ENCODE results near the gene LRRC71. TPM values are rescaled to one million over a fixed set of nuclear protein-coding genes. Genes with fewer than 3 reads are reported as not detected.

LRRC71 gene
- polyA plus RNA-seq, 3 donors, result not detected

DNA sequence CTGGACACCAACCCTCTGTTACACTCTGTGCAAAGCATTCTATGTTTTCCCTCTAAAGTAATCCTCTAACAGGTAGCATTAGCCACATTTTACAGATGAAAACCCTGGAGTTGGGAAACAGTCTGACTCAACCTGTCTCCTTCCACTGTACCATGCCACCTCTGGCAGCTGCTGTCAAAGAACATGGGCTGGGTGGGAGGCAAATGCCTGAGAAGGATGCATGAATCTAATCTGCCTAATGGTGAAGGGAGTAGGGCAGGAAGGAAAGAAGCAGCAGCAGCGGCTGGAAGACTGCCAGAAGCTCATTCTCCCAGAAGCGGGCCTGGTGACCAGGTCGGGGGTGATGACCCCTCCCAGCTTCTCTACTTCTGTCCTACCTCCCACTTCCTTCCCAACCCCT lies 21.7 kb downstream of the LRRC71 start:
- H3K36me3 Mint-ChIP-seq, result peaks cover 97 to 100% of the 10 kb centered on the region in 2 donors
- Histone ChIP-seq H3K79me2 (ENCODE audit: insufficient read depth, low read length) (no peaks in the 10 kb centered on the region), H3K9me3 (replicated peaks in 1 of 2; ENCODE audit: control insufficient read depth in 1 of 2, insufficient read depth in 1 of 2, low read length in 2 of 2) (no peaks in the 10 kb centered on the region), H2AFZ (ENCODE audit: insufficient read depth, low read depth, low read length, poor library complexity, severe bottlenecking) (no peak overlapping the region), H3K4me1 (ENCODE audit: control insufficient read depth in 1 of 2, insufficient read depth in 2 of 2, low read length in 2 of 2) (no peaks in the 10 kb centered on the region), H3K4me2 (replicated peaks; ENCODE audit: extremely low read depth, low read length, poor library complexity, severe bottlenecking) (no peak overlapping the region), H4K20me1 (ENCODE audit: insufficient read depth, low read length) (peaks cover 33% of the 10 kb centered on the region), H3K9ac (ENCODE audit: insufficient read depth, low read length, poor library complexity, severe bottlenecking) (no peak overlapping the region), H3K27me3 (ENCODE audit: control insufficient read depth in 2 of 2, insufficient read depth in 2 of 2, low read length in 2 of 2) (no peaks in the 10 kb centered on the region), H3K4me3 (replicated peaks in 1 of 3; ENCODE audit: low read depth in 2 of 3, low read length in 3 of 3) (no peak overlapping the region), H3K36me3 (replicated peaks in 1 of 2; ENCODE audit: control insufficient read depth in 1 of 2, insufficient read depth in 2 of 2, low read length in 2 of 2) (peaks cover 99 to 100% of the 10 kb centered on the region in 2 donors), H3K27ac (ENCODE audit: low read depth in 1 of 2, low read length in 2 of 2) (no peak overlapping the region)
- H3K4me3 Mint-ChIP-seq, result no peak overlapping the region
- no peaks in the 10 kb centered on the region for H3K9me3 Mint-ChIP-seq
- DNase-seq, result no peak
- H3K4me1 Mint-ChIP-seq, result no peaks in the 10 kb centered on the region
- WGBS (ENCODE audit: insufficient coverage), result 100% methylated on average over 1 of the region's 3 CpGs
- TF ChIP-seq, protein P1, sequence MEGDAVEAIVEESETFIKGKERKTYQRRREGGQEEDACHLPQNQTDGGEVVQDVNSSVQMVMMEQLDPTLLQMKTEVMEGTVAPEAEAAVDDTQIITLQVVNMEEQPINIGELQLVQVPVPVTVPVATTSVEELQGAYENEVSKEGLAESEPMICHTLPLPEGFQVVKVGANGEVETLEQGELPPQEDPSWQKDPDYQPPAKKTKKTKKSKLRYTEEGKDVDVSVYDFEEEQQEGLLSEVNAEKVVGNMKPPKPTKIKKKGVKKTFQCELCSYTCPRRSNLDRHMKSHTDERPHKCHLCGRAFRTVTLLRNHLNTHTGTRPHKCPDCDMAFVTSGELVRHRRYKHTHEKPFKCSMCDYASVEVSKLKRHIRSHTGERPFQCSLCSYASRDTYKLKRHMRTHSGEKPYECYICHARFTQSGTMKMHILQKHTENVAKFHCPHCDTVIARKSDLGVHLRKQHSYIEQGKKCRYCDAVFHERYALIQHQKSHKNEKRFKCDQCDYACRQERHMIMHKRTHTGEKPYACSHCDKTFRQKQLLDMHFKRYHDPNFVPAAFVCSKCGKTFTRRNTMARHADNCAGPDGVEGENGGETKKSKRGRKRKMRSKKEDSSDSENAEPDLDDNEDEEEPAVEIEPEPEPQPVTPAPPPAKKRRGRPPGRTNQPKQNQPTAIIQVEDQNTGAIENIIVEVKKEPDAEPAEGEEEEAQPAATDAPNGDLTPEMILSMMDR (IDR thresholded peaks at IDR 0.05), result no peak
- H3K27me3 Mint-ChIP-seq (ENCODE audit: low read depth in 3 of 3), result peaks cover 0 to 2% (median 0%) of the 10 kb centered on the region in 3 donors
- intact Hi-C loops (cut with micrococcal nuclease), result no loop called here
- no peak overlapping the region for H3K27ac Mint-ChIP-seq

DNA sequence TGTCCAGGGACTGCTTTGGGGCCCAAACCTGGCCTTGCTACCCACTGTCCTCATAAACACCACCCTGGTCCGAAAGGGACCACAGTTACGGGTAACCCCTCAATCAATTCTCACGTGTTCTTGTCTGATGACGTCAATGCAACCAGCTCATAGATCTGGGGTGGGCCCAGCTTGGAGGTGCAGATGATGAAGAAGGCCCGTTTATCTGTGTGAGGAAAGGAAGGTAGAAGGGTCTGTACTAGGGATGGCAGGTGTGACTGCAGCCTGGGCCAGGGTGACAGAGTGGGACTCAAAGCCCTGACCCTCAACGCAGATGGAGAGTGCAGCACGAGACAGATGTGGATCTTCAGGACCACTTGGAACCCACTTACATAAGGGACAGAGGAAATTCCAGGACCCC lies 22.1 kb downstream of the LRRC71 start:
- no peaks in the 10 kb centered on the region for H3K9me3 ChIP-seq (replicated peaks in 1 of 2; ENCODE audit: control insufficient read depth in 1 of 2, insufficient read depth in 1 of 2, low read length in 2 of 2)
- no peak for DNase-seq
- TF ChIP-seq, protein P1 (IDR thresholded peaks at IDR 0.05), result no peak
- peaks cover 96 to 100% of the 10 kb centered on the region in 2 donors for H3K36me3 Mint-ChIP-seq
- H3K27me3 ChIP-seq (ENCODE audit: control insufficient read depth in 2 of 2, insufficient read depth in 2 of 2, low read length in 2 of 2), result no peaks in the 10 kb centered on the region
- 100% methylated on average over 4 of the region's 7 CpGs for whole genome bisulfite sequencing (ENCODE audit: insufficient coverage)
- H3K4me2 ChIP-seq (replicated peaks; ENCODE audit: extremely low read depth, low read length, poor library complexity, severe bottlenecking), result no peak overlapping the region
- H3K4me3 ChIP-seq (replicated peaks in 1 of 3; ENCODE audit: low read depth in 2 of 3, low read length in 3 of 3), result no peak overlapping the region
- peaks cover 34% of the 10 kb centered on the region for H4K20me1 ChIP-seq (ENCODE audit: insufficient read depth, low read length)
- no peak overlapping the region for H2AFZ ChIP-seq (ENCODE audit: insufficient read depth, low read depth, low read length, poor library complexity, severe bottlenecking)
- no peaks in the 10 kb centered on the region for H3K9me3 Mint-ChIP-seq
- H3K4me1 Mint-ChIP-seq, result no peaks in the 10 kb centered on the region
- peaks cover 0 to 2% (median 0%) of the 10 kb centered on the region in 3 donors for H3K27me3 Mint-ChIP-seq (ENCODE audit: low read depth in 3 of 3)
- H3K4me3 Mint-ChIP-seq, result no peak overlapping the region
- peaks cover 100% of the 10 kb centered on the region in 2 donors for H3K36me3 ChIP-seq (replicated peaks in 1 of 2; ENCODE audit: control insufficient read depth in 1 of 2, insufficient read depth in 2 of 2, low read length in 2 of 2)
- no peak overlapping the region for H3K27ac ChIP-seq (ENCODE audit: low read depth in 1 of 2, low read length in 2 of 2)
- intact Hi-C loops (cut with micrococcal nuclease), result no loop called here
- H3K27ac Mint-ChIP-seq, result peak overlapping the region in 1 of 7 donors; percentile 6
- no peaks in the 10 kb centered on the region for H3K4me1 ChIP-seq (ENCODE audit: control insufficient read depth in 1 of 2, insufficient read depth in 2 of 2, low read length in 2 of 2)
- no peak overlapping the region for H3K9ac ChIP-seq (ENCODE audit: insufficient read depth, low read length, poor library complexity, severe bottlenecking)
- H3K79me2 ChIP-seq (ENCODE audit: insufficient read depth, low read length), result no peaks in the 10 kb centered on the region
